A673 (cell line): ENCODE measurements around the gene EMILIN2. TPM values are rescaled to one million over a fixed set of nuclear protein-coding genes. Genes with fewer than 3 reads are reported as not detected.

Source experiments
- BruUV-seq: library from RNA; stranded (reverse); fragments of 400-500 nt; replicated peaks from 2 replicates; lab custom pipeline; 2021; lab: Mats Ljungman, UMichigan
- CTCF ChIA-PET: fragments of 300-600 bp; sonication (Branson Sonifier 250); formaldehyde crosslinking; loops from one replicate; lab custom pipeline; 2022; ENCODE audit warnings: antibody characterized with exemption; lab: Charles Lee
- POLR2A ChIA-PET: fragments of 300-600 bp; sonication (Branson Sonifier 250); formaldehyde crosslinking; loops from one replicate; lab custom pipeline; 2022; ENCODE audit warnings: antibody characterized with exemption; ENCODE audit not compliant: low non-redundant PET; lab: Charles Lee
- DNase-seq: peaks from one replicate; pipeline ENCODE4 v3.0.0-alpha.2; 2015; ENCODE audit warnings: low spot score
- H3K27ac ChIP-seq: fragments of 200-600 bp; sonication (generic); 2 replicates; pipeline ENCODE4 v1.5.1; 2016; ENCODE audit warnings: mixed run types, low read depth, mild to moderate bottlenecking, mixed read lengths, antibody characterized with exemption, low read length; ENCODE audit not compliant: poor library complexity, severe bottlenecking
- H3K27me3 ChIP-seq: fragments of 200-600 bp; sonication (generic); replicated peaks from 2 replicates; pipeline ENCODE4 v1.6.1; 2017; ENCODE audit warnings: mixed run types, low read depth, mild to moderate bottlenecking, mixed read lengths, antibody characterized with exemption, low read length; ENCODE audit not compliant: insufficient read depth, poor library complexity
- H3K36me3 ChIP-seq: fragments of 200-600 bp; sonication (generic); 2 replicates; pipeline ENCODE4 v1.6.1; 2016; ENCODE audit warnings: mixed run types, mild to moderate bottlenecking, mixed read lengths, antibody characterized with exemption, low read length; ENCODE audit not compliant: insufficient read depth, poor library complexity, severe bottlenecking
- H3K4me1 ChIP-seq: fragments of 200-600 bp; sonication (generic); 2 replicates; pipeline ENCODE4 v1.6.1; 2017; ENCODE audit warnings: mixed run types, mild to moderate bottlenecking, mixed read lengths, antibody characterized with exemption, low read length; ENCODE audit not compliant: insufficient read depth, poor library complexity, severe bottlenecking
- H3K4me3 ChIP-seq: fragments of 200-600 bp; sonication (generic); 2 replicates; pipeline ENCODE4 v1.5.1; 2016; ENCODE audit warnings: low read depth, mixed run types, mild to moderate bottlenecking, mixed read lengths, low read length; ENCODE audit not compliant: poor library complexity, severe bottlenecking
- H3K9me3 ChIP-seq: fragments of 200-600 bp; sonication (generic); 2 replicates; pipeline ENCODE4 v1.6.1; 2016; ENCODE audit warnings: mixed run types, low read depth, mild to moderate bottlenecking, mixed read lengths, antibody characterized with exemption, low read length; ENCODE audit not compliant: poor library complexity, severe bottlenecking
- EZH2 ChIP-seq: fragments of 200-600 bp; sonication (generic); IDR thresholded peaks from 2 replicates; pipeline ENCODE4 v1.6.1; 2017; ENCODE audit warnings: borderline replicate concordance, low read depth, mild to moderate bottlenecking, mixed read lengths, antibody characterized with exemption, low read length; ENCODE audit not compliant: poor library complexity, severe bottlenecking
- intact Hi-C: fragments of 100-400 bp; cut with micrococcal nuclease; formaldehyde crosslinking; loops from one replicate; pipeline ENCODE4 v1.10.0; 2022; ENCODE audit not compliant: unreplicated experiment
- total RNA-seq: library from RNA; stranded (reverse); gene quantifications from 2 replicates; pipeline ENCODE4 v1.2.3, GENCODE V29; 2021
- TF ChIP-seq, protein P1 (sequence below): fragments of 300-800, 200-600 bp; sonication (generic); conservative IDR thresholded peaks from 2 replicates; pipeline ENCODE4 v1.5.1; 2017; ENCODE audit warnings: low read depth, mild to moderate bottlenecking, antibody characterized with exemption, low read length, moderate library complexity, mixed read lengths

Gene EMILIN2
- total RNA-seq, 1 experiment from 2014 or later: 23.4 TPM

DNA sequence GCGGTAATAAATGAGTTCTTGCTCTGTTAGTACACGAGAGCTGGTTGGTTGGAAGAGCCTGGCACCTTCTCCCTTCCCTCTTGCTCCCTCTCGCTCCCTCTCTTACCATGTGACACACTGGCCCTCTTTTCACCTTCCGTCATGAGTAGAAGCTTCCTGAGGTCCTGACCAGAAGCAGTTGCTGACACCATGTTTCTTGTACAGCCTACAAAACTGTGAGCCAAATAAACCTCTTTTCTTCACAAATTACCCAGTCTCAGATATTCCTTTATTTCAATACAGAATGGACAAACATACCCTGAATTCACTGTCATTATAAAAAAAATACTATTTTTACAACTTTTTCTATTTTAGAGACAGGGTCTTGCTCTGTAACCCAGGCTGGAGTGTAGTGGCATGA lies 40.7 kb downstream of the EMILIN2 start:
- intact Hi-C loops: no loop called here
- no peak for DNase-seq
- H3K4me1 ChIP-seq: peaks cover 5% of the 10 kb centered on the region
- H3K9me3 ChIP-seq: no peaks in the 10 kb centered on the region
- TF ChIP-seq, protein P1, sequence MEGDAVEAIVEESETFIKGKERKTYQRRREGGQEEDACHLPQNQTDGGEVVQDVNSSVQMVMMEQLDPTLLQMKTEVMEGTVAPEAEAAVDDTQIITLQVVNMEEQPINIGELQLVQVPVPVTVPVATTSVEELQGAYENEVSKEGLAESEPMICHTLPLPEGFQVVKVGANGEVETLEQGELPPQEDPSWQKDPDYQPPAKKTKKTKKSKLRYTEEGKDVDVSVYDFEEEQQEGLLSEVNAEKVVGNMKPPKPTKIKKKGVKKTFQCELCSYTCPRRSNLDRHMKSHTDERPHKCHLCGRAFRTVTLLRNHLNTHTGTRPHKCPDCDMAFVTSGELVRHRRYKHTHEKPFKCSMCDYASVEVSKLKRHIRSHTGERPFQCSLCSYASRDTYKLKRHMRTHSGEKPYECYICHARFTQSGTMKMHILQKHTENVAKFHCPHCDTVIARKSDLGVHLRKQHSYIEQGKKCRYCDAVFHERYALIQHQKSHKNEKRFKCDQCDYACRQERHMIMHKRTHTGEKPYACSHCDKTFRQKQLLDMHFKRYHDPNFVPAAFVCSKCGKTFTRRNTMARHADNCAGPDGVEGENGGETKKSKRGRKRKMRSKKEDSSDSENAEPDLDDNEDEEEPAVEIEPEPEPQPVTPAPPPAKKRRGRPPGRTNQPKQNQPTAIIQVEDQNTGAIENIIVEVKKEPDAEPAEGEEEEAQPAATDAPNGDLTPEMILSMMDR: no peak
- TF ChIP-seq EZH2: no peak
- no peak overlapping the region for H3K27ac ChIP-seq
- CTCF ChIA-PET: no interaction called here
- H3K36me3 ChIP-seq: no peaks in the 10 kb centered on the region
- no peaks in the 10 kb centered on the region for H3K27me3 ChIP-seq
- POLR2A ChIA-PET: no interaction called here
- BruUV-seq: no TSS peak
- H3K4me3 ChIP-seq: no peak overlapping the region

DNA sequence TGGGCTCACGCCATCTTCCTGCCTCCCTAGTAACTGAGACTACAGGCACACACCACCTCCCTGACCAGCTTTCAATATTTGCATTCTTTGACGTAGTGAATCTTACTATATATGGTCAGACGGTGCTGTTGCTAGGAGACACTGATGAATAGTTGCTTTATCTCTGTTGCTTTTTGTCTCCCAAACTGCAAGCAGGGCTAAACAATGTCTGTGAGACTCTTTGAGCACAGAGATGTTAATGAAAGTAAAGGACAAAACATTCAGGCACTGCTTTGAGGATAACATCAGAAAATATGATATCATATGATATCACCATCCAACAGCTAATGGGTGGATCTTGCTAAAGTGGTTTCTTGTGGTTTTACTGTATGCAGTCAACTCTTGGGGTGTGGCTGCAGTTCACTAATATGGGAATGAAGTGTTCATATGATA lies 43.0 kb downstream of the EMILIN2 start:
- ChIA-PET CTCF (no interaction called here), POLR2A (no interaction called here)
- no peaks in the 10 kb centered on the region for H3K36me3 ChIP-seq
- no peaks in the 10 kb centered on the region for H3K9me3 ChIP-seq
- no peak for DNase-seq
- no peaks in the 10 kb centered on the region for H3K27me3 ChIP-seq
- BruUV-seq: no TSS peak
- intact Hi-C loops: no loop called here
- TF ChIP-seq EZH2: no peak
- TF ChIP-seq, protein P1: no peak
- H3K4me1 ChIP-seq: no peaks in the 10 kb centered on the region
- H3K27ac ChIP-seq: no peak overlapping the region
- no peak overlapping the region for H3K4me3 ChIP-seq

DNA sequence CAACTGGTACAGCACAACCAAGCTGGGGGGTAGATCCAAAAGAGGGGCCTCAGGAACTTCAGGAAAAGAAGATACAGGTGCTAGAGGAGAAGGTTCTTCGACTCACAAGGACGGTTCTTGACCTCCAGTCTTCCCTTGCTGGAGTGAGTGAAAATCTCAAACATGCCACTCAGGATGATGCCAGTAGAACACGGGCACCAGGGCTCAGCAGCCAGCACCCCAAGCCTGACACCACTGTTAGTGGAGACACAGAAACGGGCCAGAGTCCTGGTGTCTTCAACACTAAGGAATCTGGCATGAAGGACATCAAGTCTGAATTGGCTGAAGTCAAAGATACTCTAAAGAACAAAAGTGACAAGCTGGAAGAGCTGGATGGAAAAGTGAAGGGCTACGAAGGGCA lies 43.8 kb downstream of the EMILIN2 start:
- Histone ChIP-seq H3K27me3 (no peaks in the 10 kb centered on the region), H3K4me1 (no peaks in the 10 kb centered on the region), H3K9me3 (no peaks in the 10 kb centered on the region), H3K36me3 (no peaks in the 10 kb centered on the region), H3K4me3 (no peak overlapping the region), H3K27ac (no peak overlapping the region)
- no peak for DNase-seq
- intact Hi-C loops: no loop called here
- CTCF ChIA-PET: no interaction called here
- no peak for TF ChIP-seq EZH2
- TF ChIP-seq, protein P1: no peak
- no TSS peak for BruUV-seq
- POLR2A ChIA-PET: no interaction called here
